HL-60 (cell line): ENCODE data around the gene DAD1.

Experiments used
- DNase-seq, 2 experiments: peaks; one replicate each; pipeline ENCODE4 v3.0.0-alpha.2; 2010 to 2020; ENCODE audit warnings: low read depth in 1 of 2, low spot score in 1 of 2
- H3K27ac ChIP-seq: fragments of 250-450 bp; sonication (Bioruptor Pico); replicated peaks from 2 replicates; pipeline ENCODE4 v1.5.1; 2020; ENCODE audit warnings: mild to moderate bottlenecking, moderate library complexity
- H3K27me3 ChIP-seq: fragments of 250-450 bp; sonication (Bioruptor Pico); 2 replicates; pipeline ENCODE4 v1.5.1; 2021; ENCODE audit warnings: mild to moderate bottlenecking, moderate library complexity; ENCODE audit not compliant: insufficient read depth, poor library complexity, severe bottlenecking
- H3K4me3 ChIP-seq: replicated peaks from 2 replicates; pipeline ENCODE4 v1.5.1; 2011; ENCODE audit warnings: mild to moderate bottlenecking, control low read depth, low read length; ENCODE audit not compliant: insufficient read depth
- CTCF ChIP-seq: IDR thresholded peaks from one replicate; pipeline ENCODE4 v1.5.1; 2011; ENCODE audit warnings: low read length, control low read depth, inconsistent platforms; ENCODE audit not compliant: insufficient read depth
- GABPA ChIP-seq: IDR thresholded peaks from 2 replicates; pipeline ENCODE4 v1.6.1; 2012; ENCODE audit warnings: low read depth
- POLR2AphosphoS5 ChIP-seq: IDR thresholded peaks from 2 replicates; pipeline ENCODE4 v1.6.1; 2012; ENCODE audit warnings: low read depth
- SPI1 ChIP-seq: IDR thresholded peaks from 2 replicates; pipeline ENCODE4 v1.6.1; 2012; ENCODE audit warnings: low read depth, mild to moderate bottlenecking, borderline replicate concordance
- TF ChIP-seq, protein P1 (sequence below): IDR thresholded peaks from 2 replicates; pipeline ENCODE4 v1.6.1; 2012; ENCODE audit warnings: low read depth; ENCODE audit not compliant: insufficient replicate concordance

DAD1 gene

GRCh38 chr14:22597265-22597664 lies 8.2 kb upstream of the DAD1 start:
- TF ChIP-seq, protein P1, sequence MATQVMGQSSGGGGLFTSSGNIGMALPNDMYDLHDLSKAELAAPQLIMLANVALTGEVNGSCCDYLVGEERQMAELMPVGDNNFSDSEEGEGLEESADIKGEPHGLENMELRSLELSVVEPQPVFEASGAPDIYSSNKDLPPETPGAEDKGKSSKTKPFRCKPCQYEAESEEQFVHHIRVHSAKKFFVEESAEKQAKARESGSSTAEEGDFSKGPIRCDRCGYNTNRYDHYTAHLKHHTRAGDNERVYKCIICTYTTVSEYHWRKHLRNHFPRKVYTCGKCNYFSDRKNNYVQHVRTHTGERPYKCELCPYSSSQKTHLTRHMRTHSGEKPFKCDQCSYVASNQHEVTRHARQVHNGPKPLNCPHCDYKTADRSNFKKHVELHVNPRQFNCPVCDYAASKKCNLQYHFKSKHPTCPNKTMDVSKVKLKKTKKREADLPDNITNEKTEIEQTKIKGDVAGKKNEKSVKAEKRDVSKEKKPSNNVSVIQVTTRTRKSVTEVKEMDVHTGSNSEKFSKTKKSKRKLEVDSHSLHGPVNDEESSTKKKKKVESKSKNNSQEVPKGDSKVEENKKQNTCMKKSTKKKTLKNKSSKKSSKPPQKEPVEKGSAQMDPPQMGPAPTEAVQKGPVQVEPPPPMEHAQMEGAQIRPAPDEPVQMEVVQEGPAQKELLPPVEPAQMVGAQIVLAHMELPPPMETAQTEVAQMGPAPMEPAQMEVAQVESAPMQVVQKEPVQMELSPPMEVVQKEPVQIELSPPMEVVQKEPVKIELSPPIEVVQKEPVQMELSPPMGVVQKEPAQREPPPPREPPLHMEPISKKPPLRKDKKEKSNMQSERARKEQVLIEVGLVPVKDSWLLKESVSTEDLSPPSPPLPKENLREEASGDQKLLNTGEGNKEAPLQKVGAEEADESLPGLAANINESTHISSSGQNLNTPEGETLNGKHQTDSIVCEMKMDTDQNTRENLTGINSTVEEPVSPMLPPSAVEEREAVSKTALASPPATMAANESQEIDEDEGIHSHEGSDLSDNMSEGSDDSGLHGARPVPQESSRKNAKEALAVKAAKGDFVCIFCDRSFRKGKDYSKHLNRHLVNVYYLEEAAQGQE, result no peak
- TF ChIP-seq GABPA (no peak), POLR2AphosphoS5 (no peak), SPI1 (no peak), CTCF (no peak)
- Histone ChIP-seq H3K27me3 (no peaks in the 10 kb centered on the region), H3K27ac (no peak overlapping the region), H3K4me3 (no peak overlapping the region)
- DNase-seq, result no peak

DNA sequence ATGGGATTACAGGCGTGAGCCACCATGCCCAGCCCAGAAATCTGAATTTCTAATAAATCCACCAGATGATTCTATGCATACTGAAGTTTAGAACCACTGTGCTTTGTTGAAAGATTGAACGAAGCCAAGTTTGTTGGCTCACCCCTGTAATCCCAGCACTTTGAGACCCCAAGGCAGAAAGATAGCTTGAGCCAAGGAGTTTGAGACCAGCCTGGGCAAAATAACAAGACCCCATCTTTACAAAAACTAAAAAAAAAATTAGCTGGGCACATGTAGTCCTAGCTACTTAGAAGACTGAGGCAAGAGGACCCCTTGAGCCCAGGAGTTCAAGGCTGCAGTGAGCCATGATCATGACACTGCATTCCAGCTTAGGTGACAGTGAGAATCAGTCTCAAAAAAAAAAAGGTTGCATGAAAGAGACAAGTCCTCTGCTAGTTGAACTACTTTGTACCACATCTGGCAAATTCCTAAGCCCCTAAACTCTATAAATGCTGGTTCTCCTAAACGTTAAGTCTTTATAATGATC lies 7.4 kb upstream of the DAD1 start:
- no peak overlapping the region for H3K4me3 ChIP-seq
- no peak overlapping the region for H3K27ac ChIP-seq
- H3K27me3 ChIP-seq, result no peaks in the 10 kb centered on the region
- TF ChIP-seq POLR2AphosphoS5 (no peak), CTCF (no peak), GABPA (no peak), SPI1 (no peak)
- TF ChIP-seq, protein P1, result no peak
- DNase-seq, result no peak

GRCh38 chr14:22594156-22594716 lies 5.2 kb upstream of the DAD1 start:
- TF ChIP-seq SPI1, result no peak
- no peak for TF ChIP-seq CTCF
- TF ChIP-seq GABPA, result no peak
- TF ChIP-seq, protein P1, result no peak
- TF ChIP-seq POLR2AphosphoS5, result no peak

More at GRCh38 chr14:22594156-22594716, 5.2 kb upstream of the DAD1 start:
- DNase-seq, result no peak
- Histone ChIP-seq H3K27ac (no peak overlapping the region), H3K4me3 (no peak overlapping the region), H3K27me3 (no peaks in the 10 kb centered on the region)
